EL (cell line): ENCODE results near the gene TIMM17A.

Source experiments
- DNase-seq: peaks from one replicate; pipeline ENCODE4 v3.0.0-alpha.2; 2016

The TIMM17A gene

GRCh38 chr1:201984446-201984845 is 29.1 kb downstream of the TIMM17A start:
- DNase-seq = no peak

GRCh38 chr1:201985355-201985754 is 30.1 kb downstream of the TIMM17A start:
- DNase-seq = no peak

- no peak for DNase-seq
Measured at GRCh38 chr1:201988601-201989000, 33.3 kb downstream of the TIMM17A start.

DNA sequence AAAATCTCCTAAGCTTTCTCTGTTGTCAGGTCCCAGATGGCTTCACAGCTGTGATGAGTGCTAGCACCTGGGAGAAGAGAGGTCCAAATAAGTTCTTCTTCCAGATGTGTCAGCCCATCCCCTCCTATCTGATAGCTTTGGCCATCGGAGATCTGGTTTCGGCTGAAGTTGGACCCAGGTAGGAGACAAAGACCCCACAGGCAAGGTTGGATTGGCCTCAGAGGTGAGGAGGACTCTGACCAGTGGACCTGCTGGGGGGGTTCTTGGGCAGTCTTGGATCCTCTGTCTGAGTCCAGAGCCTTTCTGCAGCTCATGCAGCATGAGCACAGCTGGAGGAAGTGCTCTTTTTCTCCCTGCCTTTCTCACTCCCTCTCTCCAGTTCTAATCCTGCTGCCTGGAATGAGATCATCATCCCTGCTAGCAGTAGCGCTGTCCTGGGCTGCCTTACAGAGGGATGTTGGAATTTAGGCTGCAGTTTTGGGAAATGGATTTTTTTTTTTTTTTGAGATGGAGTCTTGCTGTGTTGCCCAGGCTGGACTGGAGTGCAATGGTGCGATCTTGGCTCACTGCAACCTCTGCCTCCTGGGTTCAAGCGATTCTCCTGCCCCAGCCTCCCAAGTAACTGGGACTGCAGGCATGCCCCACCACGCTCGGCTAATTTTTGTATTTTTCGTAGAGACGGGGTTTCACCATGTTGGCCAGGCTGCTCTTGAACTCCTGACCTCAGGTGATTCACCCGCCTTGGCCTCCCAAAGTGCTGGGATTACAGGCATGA is 34.2 kb downstream of the TIMM17A start:
- no peak for DNase-seq

DNA sequence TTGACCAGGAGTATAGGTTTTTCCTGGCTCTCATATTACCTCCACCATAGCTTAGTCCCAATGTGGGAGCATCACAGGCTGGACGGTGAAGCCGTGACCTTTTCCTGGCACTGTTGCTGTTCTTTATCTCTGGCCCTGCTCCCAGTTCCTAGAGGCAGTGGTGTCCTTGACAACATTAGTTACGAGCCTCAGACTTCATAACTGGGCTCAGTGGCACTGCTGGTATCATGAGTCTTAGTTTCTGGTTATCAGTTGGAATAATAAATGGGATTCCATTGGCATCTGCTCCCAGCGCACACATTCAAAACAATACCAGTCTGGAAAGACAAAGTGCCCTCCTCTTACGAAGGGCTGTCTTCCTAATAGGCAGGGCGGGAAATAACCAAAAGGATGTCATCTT is 35.1 kb downstream of the TIMM17A start:
- DNase-seq = no peak

DNA sequence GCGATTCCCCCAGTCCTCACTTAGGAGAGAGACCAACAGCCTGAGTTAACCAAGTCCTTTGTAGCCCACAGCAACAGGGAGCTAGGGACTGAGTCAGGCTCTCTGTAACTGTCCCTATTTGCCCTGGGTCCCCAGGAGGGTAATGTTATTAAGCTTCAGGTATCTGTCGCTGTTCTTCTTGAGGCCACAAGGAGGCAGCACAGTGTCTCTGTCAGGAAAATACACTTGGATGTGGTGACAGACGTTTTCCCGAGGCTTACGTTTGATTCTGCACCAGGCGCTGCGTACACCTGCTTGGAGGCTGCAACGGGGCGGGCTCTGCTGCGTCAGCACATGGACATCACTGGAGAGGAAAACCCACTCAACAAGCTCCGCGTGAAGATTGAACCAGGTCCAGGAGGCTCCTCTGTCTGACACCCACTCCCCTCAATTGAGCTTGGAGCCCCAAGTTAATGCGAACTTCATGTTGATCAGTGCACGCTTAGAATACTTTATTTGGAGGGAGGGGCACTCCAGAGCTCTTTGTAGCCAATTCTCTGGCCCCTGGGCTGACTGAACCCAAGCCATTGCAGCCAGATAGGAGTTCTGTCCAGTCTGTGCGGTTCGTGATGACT is 44.4 kb downstream of the TIMM17A start:
- DNase-seq = peak; percentile 48

DNA sequence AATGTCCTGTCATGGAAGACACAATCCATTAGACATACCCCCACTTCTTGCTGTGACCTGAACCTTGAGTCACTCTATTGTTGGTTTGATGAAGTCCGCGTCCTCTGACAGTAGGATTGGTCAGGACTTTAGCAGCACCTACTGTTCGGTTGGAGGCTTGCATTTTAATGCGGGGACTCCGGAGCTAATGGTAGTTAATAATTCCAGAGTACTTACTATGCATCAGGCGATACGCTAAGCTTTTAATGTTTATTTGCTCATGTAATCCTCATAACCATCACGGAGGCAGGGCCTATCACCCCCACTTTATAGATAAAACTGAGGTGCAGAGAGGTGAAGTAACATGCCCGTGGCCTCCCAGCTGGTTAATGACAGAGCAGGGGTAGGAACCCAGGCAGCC is 47.2 kb downstream of the TIMM17A start:
- no peak for DNase-seq

DNA sequence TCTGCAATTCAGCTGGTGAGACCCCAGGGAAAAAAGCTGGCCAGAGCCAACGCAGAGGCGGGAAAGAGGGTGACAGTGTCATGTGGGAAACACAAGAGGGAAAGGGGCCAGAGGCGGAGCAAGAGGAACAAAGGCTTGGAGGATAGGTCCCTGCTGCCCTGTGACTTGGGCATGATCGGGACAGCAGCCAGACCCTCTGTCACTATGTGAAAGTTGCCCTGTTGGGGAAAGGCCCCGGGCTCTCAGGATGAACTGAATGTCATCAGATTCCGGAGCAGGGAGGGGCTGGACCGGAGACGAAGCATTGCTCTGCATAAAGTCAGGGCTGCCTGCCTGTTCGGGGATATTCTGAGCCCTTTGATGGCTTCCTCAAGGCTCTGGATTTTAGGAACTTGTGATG is 49.4 kb downstream of the TIMM17A start:
- DNase-seq = no peak

DNA sequence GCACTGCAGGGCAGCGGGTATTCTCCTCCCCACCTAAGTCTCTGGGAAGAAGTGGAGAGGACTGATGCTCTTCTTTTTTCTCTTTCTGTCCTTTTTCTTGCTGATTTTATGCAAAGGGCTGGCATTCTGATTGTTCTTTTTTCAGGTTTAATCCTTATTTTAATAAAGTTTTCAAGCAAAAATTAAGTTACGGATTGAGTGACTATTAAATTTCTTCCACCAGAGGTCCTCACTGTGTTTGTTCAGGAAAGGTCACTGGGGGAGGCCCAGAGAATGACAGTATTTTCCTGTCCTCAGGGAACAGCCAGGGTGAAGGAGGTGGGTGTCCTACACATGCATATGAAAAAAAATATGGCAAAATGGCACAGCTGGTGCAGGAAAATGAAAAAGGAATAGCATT is 50.7 kb downstream of the TIMM17A start:
- DNase-seq = peak; percentile 37

GRCh38 chr1:202007304-202007703 is 52.0 kb downstream of the TIMM17A start:
- no peak for DNase-seq

GRCh38 chr1:202007805-202008489 is 52.6 kb downstream of the TIMM17A start:
- peak; percentile 83 for DNase-seq

GRCh38 chr1:202009326-202010179 is 54.2 kb downstream of the TIMM17A start:
- peak; percentile 84 for DNase-seq

GRCh38 chr1:202010180-202011015 is 55.1 kb downstream of the TIMM17A start, which contains the start of gene ELF3:
TSS of gene ELF3 (plus strand) at chr1:202010587. CDS start at chr1:202011137, 550 bp downstream.
- no peak for DNase-seq

DNA sequence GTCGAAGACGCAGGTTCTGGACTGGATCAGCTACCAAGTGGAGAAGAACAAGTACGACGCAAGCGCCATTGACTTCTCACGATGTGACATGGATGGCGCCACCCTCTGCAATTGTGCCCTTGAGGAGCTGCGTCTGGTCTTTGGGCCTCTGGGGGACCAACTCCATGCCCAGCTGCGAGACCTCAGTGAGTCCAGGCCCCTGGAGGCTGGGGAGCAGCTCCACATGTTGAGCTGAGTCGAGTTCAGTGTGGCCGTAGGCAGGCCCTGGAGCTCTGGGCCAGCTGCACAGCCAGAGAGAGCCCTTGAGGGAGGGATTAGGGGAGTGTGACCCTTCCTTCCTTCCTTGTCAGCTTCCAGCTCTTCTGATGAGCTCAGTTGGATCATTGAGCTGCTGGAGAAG is 56.7 kb downstream of the TIMM17A start:
- DNase-seq = no peak

DNA sequence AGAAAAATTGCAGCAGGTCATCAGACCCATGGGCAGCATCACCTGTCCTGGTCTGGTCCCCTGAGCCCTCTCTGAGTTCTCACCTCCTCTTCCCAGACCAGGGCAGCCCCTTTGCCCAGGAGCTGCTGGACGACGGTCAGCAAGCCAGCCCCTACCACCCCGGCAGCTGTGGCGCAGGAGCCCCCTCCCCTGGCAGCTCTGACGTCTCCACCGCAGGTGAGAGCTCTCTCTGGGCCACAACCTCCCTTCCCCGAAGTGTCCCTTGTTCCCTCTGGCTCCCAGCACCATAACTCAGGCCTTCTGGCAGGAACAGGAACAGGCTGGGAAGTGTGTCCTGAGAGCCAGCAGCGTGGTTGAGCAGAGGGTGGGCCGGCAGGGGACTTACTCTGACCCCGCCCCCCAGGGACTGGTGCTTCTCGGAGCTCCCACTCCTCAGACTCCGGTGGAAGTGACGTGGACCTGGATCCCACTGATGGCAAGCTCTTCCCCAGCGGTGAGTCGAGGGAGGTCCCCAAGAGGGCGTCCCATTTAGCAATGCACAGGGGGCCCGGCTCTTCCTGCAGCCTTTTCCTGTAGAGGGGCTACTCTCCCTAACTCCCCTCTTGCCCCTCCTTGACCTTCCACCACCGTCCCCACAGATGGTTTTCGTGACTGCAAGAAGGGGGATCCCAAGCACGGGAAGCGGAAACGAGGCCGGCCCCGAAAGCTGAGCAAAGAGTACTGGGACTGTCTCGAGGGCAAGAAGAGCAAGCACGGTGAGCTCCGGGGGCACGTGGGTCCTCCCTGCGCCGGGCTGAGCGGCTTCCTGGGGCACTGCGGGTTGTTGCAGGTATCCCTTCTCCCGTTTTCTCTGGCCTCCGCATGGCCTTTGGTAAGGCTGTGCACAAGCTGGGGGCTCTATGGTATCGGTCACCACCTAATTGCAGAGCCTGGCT is 57.5 kb downstream of the TIMM17A start:
- no peak for DNase-seq

DNA sequence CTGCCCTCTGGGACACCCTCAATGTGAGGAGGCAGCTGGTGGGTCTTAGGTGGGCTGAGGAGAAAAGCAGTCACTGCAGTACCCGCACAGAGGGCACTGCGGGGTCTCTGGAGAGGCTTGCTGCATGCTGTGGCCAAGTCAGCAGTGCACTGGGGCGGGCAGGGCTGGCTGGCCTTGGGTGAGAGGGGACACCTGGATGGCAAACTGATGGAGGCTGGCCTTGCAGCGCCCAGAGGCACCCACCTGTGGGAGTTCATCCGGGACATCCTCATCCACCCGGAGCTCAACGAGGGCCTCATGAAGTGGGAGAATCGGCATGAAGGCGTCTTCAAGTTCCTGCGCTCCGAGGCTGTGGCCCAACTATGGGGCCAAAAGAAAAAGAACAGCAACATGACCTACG is 58.3 kb downstream of the TIMM17A start:
- no peak for DNase-seq

GRCh38 chr1:202014060-202014459 is 58.8 kb downstream of the TIMM17A start:
- no peak for DNase-seq

DNA sequence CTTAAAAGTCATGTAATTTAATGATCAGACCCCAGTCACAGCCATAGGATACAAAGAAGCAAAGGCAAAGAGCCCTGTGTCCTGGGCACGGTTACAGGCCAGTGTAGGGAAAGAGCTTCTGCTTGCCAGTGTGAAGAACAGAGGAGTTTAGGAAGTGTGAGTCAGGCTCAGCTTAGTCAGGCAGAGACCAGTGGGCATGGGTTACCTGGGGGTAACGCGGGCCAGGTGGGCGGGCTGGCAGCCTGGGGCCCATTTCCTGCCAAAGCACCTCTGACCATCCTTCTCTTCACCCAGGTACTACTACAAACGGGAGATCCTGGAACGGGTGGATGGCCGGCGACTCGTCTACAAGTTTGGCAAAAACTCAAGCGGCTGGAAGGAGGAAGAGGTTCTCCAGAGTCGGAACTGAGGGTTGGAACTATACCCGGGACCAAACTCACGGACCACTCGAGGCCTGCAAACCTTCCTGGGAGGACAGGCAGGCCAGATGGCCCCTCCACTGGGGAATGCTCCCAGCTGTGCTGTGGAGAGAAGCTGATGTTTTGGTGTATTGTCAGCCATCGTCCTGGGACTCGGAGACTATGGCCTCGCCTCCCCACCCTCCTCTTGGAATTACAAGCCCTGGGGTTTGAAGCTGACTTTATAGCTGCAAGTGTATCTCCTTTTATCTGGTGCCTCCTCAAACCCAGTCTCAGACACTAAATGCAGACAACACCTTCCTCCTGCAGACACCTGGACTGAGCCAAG is 59.8 kb downstream of the TIMM17A start:
- no peak for DNase-seq

DNA sequence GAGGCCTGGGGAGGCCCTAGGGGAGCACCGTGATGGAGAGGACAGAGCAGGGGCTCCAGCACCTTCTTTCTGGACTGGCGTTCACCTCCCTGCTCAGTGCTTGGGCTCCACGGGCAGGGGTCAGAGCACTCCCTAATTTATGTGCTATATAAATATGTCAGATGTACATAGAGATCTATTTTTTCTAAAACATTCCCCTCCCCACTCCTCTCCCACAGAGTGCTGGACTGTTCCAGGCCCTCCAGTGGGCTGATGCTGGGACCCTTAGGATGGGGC is 60.3 kb downstream of the TIMM17A start:
- no peak for DNase-seq

GRCh38 chr1:202016022-202016810 is 60.9 kb downstream of the TIMM17A start:
- DNase-seq = peak; percentile 15
